PC-3 (cell line): ENCODE data around the gene TNFSF8.

Source experiments
- EZH2 ChIP-seq: fragments of 300-600 bp; sonication (generic); IDR thresholded peaks from one replicate; pipeline ENCODE4 v1.6.1; 2017; ENCODE audit warnings: antibody characterized with exemption, mild to moderate bottlenecking, low read length; ENCODE audit not compliant: unreplicated experiment
- TF ChIP-seq, protein P1 (sequence below): fragments of 300-600 bp; sonication (generic); conservative IDR thresholded peaks from 2 replicates; pipeline ENCODE4 v1.5.1; 2017; ENCODE audit warnings: antibody characterized with exemption, low read depth, mild to moderate bottlenecking, low read length

GRCh38 chr9:114937516-114937915 lies 7.1 kb upstream of the TNFSF8 start:
- TF ChIP-seq, protein P1, sequence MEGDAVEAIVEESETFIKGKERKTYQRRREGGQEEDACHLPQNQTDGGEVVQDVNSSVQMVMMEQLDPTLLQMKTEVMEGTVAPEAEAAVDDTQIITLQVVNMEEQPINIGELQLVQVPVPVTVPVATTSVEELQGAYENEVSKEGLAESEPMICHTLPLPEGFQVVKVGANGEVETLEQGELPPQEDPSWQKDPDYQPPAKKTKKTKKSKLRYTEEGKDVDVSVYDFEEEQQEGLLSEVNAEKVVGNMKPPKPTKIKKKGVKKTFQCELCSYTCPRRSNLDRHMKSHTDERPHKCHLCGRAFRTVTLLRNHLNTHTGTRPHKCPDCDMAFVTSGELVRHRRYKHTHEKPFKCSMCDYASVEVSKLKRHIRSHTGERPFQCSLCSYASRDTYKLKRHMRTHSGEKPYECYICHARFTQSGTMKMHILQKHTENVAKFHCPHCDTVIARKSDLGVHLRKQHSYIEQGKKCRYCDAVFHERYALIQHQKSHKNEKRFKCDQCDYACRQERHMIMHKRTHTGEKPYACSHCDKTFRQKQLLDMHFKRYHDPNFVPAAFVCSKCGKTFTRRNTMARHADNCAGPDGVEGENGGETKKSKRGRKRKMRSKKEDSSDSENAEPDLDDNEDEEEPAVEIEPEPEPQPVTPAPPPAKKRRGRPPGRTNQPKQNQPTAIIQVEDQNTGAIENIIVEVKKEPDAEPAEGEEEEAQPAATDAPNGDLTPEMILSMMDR: no peak
- TF ChIP-seq EZH2: no peak
